GM23338 (cell line): ENCODE results near the gene LRRN1. TPM values are rescaled to one million over a fixed set of nuclear protein-coding genes. Genes with fewer than 3 reads are reported as not detected.

Experiments
- ATAC-seq: fragments of 200-7000 bp; cut with Tn5 transposase; 3 replicates; pipeline ENCODE4 v1.9.1; 2020
- DNase-seq: peaks from one replicate; pipeline ENCODE4 v3.0.0-alpha.2; 2015; ENCODE audit warnings: low spot score
- H2AFZ ChIP-seq: fragments of 200-600 bp; sonication (generic); 2 replicates; pipeline ENCODE4 v1.8.0; 2016; ENCODE audit warnings: antibody characterized with exemption, mild to moderate bottlenecking, moderate library complexity
- H3F3A ChIP-seq: fragments of 200-600 bp; sonication (generic); replicated peaks from 2 replicates; pipeline ENCODE4 v1.8.0; 2017; ENCODE audit warnings: antibody characterized with exemption, mixed run types, low read depth
- H3K27ac ChIP-seq: fragments of 200-600 bp; sonication (generic); 2 replicates; pipeline ENCODE4 v1.6.1; 2016; ENCODE audit warnings: low read depth
- H3K27me3 ChIP-seq: fragments of 200-600 bp; sonication (generic); 2 replicates; pipeline ENCODE4 v1.8.0; 2016; ENCODE audit warnings: mild to moderate bottlenecking, mixed run types, moderate library complexity; ENCODE audit not compliant: insufficient read depth
- H3K36me3 ChIP-seq: fragments of 200-600 bp; sonication (generic); 2 replicates; pipeline ENCODE4 v1.8.0; 2016; ENCODE audit warnings: mild to moderate bottlenecking; ENCODE audit not compliant: insufficient read depth
- H3K4me1 ChIP-seq: fragments of 200-600 bp; sonication (generic); 2 replicates; pipeline ENCODE4 v1.8.0; 2016; ENCODE audit warnings: mild to moderate bottlenecking, moderate library complexity; ENCODE audit not compliant: insufficient read depth
- H3K4me2 ChIP-seq: fragments of 200-600 bp; sonication (generic); 2 replicates; pipeline ENCODE4 v1.7.1; 2017; ENCODE audit warnings: mixed run types
- H3K4me3 ChIP-seq: fragments of 200-600 bp; sonication (generic); 2 replicates; pipeline ENCODE4 v1.6.1; 2016; ENCODE audit warnings: mixed run types
- H3K79me2 ChIP-seq: fragments of 200-600 bp; sonication (generic); replicated peaks from 2 replicates; pipeline ENCODE4 v1.8.0; 2017; ENCODE audit warnings: mild to moderate bottlenecking; ENCODE audit not compliant: insufficient read depth
- H3K9me2 ChIP-seq: fragments of 200-600 bp; sonication (generic); 2 replicates; pipeline ENCODE4 v1.8.0; 2017; ENCODE audit not compliant: insufficient read depth
- H4K20me1 ChIP-seq: fragments of 200-600 bp; sonication (generic); replicated peaks from 2 replicates; pipeline ENCODE4 v1.8.0; 2017; ENCODE audit warnings: mild to moderate bottlenecking; ENCODE audit not compliant: insufficient read depth
- H3K27ac Mint-ChIP-seq: 2 replicates; pipeline ENCODE4 v1.8.0; 2020; ENCODE audit warnings: inconsistent platforms, mild to moderate bottlenecking, moderate library complexity, mixed read lengths
- H3K27me3 Mint-ChIP-seq: 3 replicates; pipeline ENCODE4 v1.8.0; 2022; ENCODE audit warnings: low read depth, mild to moderate bottlenecking, moderate library complexity, mixed read lengths, inconsistent platforms; ENCODE audit not compliant: insufficient read depth, poor library complexity
- H3K36me3 Mint-ChIP-seq: 3 replicates; pipeline ENCODE4 v1.8.0; 2021; ENCODE audit warnings: low read depth, mild to moderate bottlenecking, inconsistent platforms, moderate library complexity, mixed read lengths
- H3K4me1 Mint-ChIP-seq: 3 replicates; pipeline ENCODE4 v1.8.0; 2020; ENCODE audit warnings: mild to moderate bottlenecking, inconsistent platforms, mixed read lengths
- H3K4me3 Mint-ChIP-seq: 3 replicates; pipeline ENCODE4 v1.8.0; 2021; ENCODE audit warnings: moderate library complexity, mild to moderate bottlenecking, inconsistent platforms, mixed read lengths
- H3K9me3 Mint-ChIP-seq: 3 replicates; pipeline ENCODE4 v1.8.0; 2020; ENCODE audit warnings: moderate library complexity, mild to moderate bottlenecking, inconsistent platforms, mixed read lengths
- EZH2 ChIP-seq: fragments of 200-600 bp; sonication (generic); IDR thresholded peaks from one replicate; pipeline ENCODE4 v1.8.0; 2017; ENCODE audit warnings: antibody characterized with exemption, mild to moderate bottlenecking, low read depth; ENCODE audit not compliant: unreplicated experiment
- EZH2phosphoT487 ChIP-seq: fragments of 200-600 bp; sonication (generic); IDR thresholded peaks from one replicate; pipeline ENCODE4 v1.8.1; 2018; ENCODE audit warnings: antibody characterized with exemption; ENCODE audit not compliant: unreplicated experiment
- NANOG ChIP-seq: IDR thresholded peaks from 2 replicates; pipeline ENCODE4 v1.6.1; 2016; ENCODE audit warnings: antibody characterized with exemption, borderline replicate concordance
- REST ChIP-seq: IDR thresholded peaks from one replicate; pipeline ENCODE4 v1.6.1; 2018; ENCODE audit warnings: antibody characterized with exemption; ENCODE audit not compliant: unreplicated experiment
- STAT1 ChIP-seq: IDR thresholded peaks from one replicate; pipeline ENCODE4 v1.6.1; 2016; ENCODE audit warnings: antibody characterized with exemption; ENCODE audit not compliant: unreplicated experiment
- ZNF114 ChIP-seq: fragments of 250-450 bp; sonication (Bioruptor Pico); IDR thresholded peaks from 2 replicates; pipeline ENCODE4 v1.5.0; 2020; ENCODE audit warnings: mild to moderate bottlenecking, moderate library complexity
- ZNF331 ChIP-seq: fragments of 250-450 bp; sonication (Bioruptor Pico); IDR thresholded peaks from 2 replicates; pipeline ENCODE4 v1.5.0; 2020; ENCODE audit warnings: low read depth, mild to moderate bottlenecking, moderate library complexity
- ZNF462 ChIP-seq: fragments of 250-450 bp; sonication (Bioruptor Pico); IDR thresholded peaks from 2 replicates; pipeline ENCODE4 v1.5.0; 2020; ENCODE audit warnings: mild to moderate bottlenecking, moderate library complexity
- polyA plus RNA-seq: library from polyadenylated mRNA; unstranded; fragments of >200 nt; fragmentation: Nextera tagmentation; extraction: Ambion mirVana; gene quantifications from 2 replicates; pipeline ENCODE4 v1.2.1, GENCODE V29; 2016
- total RNA-seq: library from RNA; depleted of rRNA; stranded (reverse); fragments of >200 nt; shearing (Covaris generic); gene quantifications from 2 replicates; pipeline ENCODE4 v1.2.3, GENCODE V29; 2014
- TF ChIP-seq, protein P1 (sequence below): IDR thresholded peaks from 2 replicates; pipeline ENCODE4 v1.6.1; 2016; ENCODE audit warnings: antibody characterized with exemption

Gene LRRN1
- total and polyA plus RNA-seq, 2 experiments from 2014 or later: 85.7 to 172 TPM

GRCh38 chr3:3806092-3806491 lies 6.9 kb downstream of the LRRN1 start:
- no peak for DNase-seq
- no peak overlapping the region for H3K4me3 ChIP-seq
- H4K20me1 ChIP-seq: peaks cover 75% of the 10 kb centered on the region
- H3K36me3 Mint-ChIP-seq: peaks cover 80% of the 10 kb centered on the region
- TF ChIP-seq STAT1: no peak
- no peak for TF ChIP-seq NANOG
- TF ChIP-seq ZNF462 (CRISPR knock-in tag): no peak
- H3K4me1 Mint-ChIP-seq: peaks cover 62% of the 10 kb centered on the region
- peaks cover 25% of the 10 kb centered on the region for H3K36me3 ChIP-seq
- peaks cover 94% of the 10 kb centered on the region for H3K79me2 ChIP-seq
- no peak for ATAC-seq
- H3K27ac ChIP-seq: no peak overlapping the region
- H3K27me3 ChIP-seq: no peaks in the 10 kb centered on the region
- peak overlapping the region; percentile 40; the same call in 2 of the 3 replicates for H3K4me3 Mint-ChIP-seq
- H3K4me1 ChIP-seq: peaks cover 59% of the 10 kb centered on the region
- H3K27ac Mint-ChIP-seq: peak overlapping the region; percentile 57; the same call in 1 of the 2 replicates
- no peaks in the 10 kb centered on the region for H3K9me2 ChIP-seq
- H3K4me2 ChIP-seq: peak overlapping the region; percentile 43
- no peak overlapping the region for H2AFZ ChIP-seq
- H3K27me3 Mint-ChIP-seq: no peaks in the 10 kb centered on the region
- H3K9me3 Mint-ChIP-seq: no peaks in the 10 kb centered on the region
- H3F3A ChIP-seq: no peaks in the 10 kb centered on the region

DNA sequence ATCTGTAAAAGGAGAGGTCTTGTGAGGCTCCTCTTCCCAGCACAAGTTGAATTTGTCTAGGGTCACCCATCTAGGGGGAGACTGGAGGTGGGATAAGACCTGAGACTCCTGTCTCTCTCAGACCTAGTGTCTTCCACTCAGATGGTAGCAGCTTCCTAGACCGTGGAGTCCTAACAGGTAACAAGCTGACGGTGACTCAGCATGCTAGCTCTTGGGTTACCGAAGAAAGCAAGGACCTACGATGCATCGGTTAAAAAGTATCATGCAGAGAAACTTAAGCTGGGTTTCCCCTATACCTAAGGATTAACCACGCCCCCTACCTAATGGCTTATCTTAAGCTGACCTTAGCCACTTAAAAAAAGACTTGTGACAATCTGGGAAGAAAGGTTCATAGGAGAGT lies 7.6 kb downstream of the LRRN1 start:
- peak; percentile 54 for DNase-seq
- TF ChIP-seq STAT1: no peak
- TF ChIP-seq, protein P1, sequence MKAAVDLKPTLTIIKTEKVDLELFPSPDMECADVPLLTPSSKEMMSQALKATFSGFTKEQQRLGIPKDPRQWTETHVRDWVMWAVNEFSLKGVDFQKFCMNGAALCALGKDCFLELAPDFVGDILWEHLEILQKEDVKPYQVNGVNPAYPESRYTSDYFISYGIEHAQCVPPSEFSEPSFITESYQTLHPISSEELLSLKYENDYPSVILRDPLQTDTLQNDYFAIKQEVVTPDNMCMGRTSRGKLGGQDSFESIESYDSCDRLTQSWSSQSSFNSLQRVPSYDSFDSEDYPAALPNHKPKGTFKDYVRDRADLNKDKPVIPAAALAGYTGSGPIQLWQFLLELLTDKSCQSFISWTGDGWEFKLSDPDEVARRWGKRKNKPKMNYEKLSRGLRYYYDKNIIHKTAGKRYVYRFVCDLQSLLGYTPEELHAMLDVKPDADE: no peak
- no peak for TF ChIP-seq EZH2
- TF ChIP-seq NANOG: no peak
- TF ChIP-seq REST: no peak
- no peak for TF ChIP-seq EZH2phosphoT487
- TF ChIP-seq ZNF114 (CRISPR knock-in tag): no peak
- TF ChIP-seq ZNF331 (CRISPR knock-in tag): no peak

More for the DNA sequence above, 7.6 kb downstream of the LRRN1 start:
- ATAC-seq: peak; percentile 67
- Mint-ChIP-seq H3K27me3 (no peaks in the 10 kb centered on the region), H3K4me1 (peaks cover 61% of the 10 kb centered on the region), H3K9me3 (no peaks in the 10 kb centered on the region), H3K36me3 (peaks cover 76% of the 10 kb centered on the region), H3K4me3 (no peak overlapping the region; the same call in 2 of the 3 replicates), H3K27ac (peak overlapping the region; percentile 84)
- H3K27me3 ChIP-seq: no peaks in the 10 kb centered on the region
- H3K27ac ChIP-seq: peak overlapping the region; percentile 39; the same call in 1 of the 2 replicates
- peaks cover 60% of the 10 kb centered on the region for H3K4me1 ChIP-seq
- H2AFZ ChIP-seq: no peak overlapping the region
- H3K9me2 ChIP-seq: no peaks in the 10 kb centered on the region
- peaks cover 28% of the 10 kb centered on the region for H3K36me3 ChIP-seq
- 0 out of 2 replicates have a peak overlapping the region, but pooled peaks have one; percentile 12 for H3K4me3 ChIP-seq
- H4K20me1 ChIP-seq: peaks cover 83% of the 10 kb centered on the region
- no peaks in the 10 kb centered on the region for H3F3A ChIP-seq
- H3K4me2 ChIP-seq: peak overlapping the region; percentile 43
- H3K79me2 ChIP-seq: peaks cover 100% of the 10 kb centered on the region
